ENCODE results near the gene HPCAL1. TPM values are rescaled to one million over a fixed set of nuclear protein-coding genes. Genes with fewer than 3 reads are reported as not detected.

The HPCAL1 gene
- total and polyA plus RNA-seq, 9 donors: 18.8 to 51.0 (median 30.1) TPM

DNA sequence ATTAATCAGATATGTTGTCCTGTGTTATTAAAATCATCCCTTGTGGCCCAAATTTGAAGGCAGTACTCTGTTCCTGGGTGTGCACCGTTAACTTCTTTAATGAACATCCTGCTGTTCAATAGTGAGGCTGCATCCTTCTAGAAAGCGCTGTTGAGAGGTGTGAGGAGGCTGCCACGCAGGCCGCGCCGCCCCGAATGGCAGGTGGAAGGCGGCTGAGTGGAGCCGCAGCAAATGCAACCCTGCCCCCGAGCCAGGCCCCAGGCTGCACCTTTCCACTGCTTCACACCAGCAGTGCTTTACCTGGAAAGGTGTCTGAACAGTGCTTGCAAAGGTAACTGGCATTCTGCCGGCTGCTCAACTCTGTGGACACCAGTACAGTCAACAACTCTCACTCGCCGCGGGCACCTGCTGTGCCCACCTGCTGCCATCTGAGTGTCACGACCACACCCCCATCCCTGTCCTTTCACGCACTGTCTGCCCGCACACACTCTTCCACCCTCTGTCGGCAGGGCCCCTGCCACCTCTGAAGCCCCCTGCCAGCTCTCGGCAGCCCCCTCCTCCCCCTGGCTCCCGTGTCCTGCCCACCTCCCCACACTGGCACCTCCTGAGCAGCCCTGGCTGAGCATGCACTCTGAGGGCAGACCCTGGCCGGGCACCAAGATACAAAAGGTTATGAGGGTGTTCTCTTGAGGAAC lies 74.5 kb downstream of the HPCAL1 start:
- H3K4me1 ChIP-seq (ENCODE audit: control insufficient read depth, insufficient read depth, low read length): peaks cover 11% of the 10 kb centered on the region
- WGBS (ENCODE audit: insufficient coverage): 82% methylated on average over 19 of the region's 21 CpGs
- no peak for DNase-seq

DNA sequence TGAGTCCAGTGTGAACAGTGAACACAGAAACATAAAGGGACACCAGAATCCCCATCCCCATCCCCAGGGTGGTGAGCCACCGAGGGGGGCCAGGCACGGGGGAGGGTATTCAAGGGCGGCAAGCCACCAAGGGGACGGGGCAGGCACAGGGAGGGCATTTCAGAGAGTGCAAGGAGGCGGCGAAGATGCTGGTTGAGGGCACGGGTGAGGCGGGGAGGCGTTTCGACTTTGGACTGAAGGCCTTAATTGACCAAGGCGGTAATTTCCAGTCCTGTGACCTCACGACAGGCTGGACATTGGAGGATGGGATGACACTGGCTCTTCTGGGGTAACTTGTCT lies 75.0 kb downstream of the HPCAL1 start:
- no peaks in the 10 kb centered on the region for H3K9me3 ChIP-seq (replicated peaks; ENCODE audit: control insufficient read depth, low read depth, low read length)
- DNase-seq: no peak
- H3K4me3 ChIP-seq (ENCODE audit: low read length): no peak overlapping the region
- peaks cover 14% of the 10 kb centered on the region for H3K4me1 ChIP-seq (ENCODE audit: control insufficient read depth, insufficient read depth, low read length)
- H3K36me3 ChIP-seq (ENCODE audit: control insufficient read depth, insufficient read depth, low read length): no peaks in the 10 kb centered on the region
- H3K27ac ChIP-seq (ENCODE audit: low read length): no peak overlapping the region
- 80% methylated on average over 7 of the region's 12 CpGs for WGBS (ENCODE audit: insufficient coverage)
- H3K27me3 ChIP-seq (ENCODE audit: control insufficient read depth, insufficient read depth, low read length): peaks cover 3% of the 10 kb centered on the region

More for the DNA sequence above, 74.5 kb downstream of the HPCAL1 start:
- Histone ChIP-seq H3K36me3 (ENCODE audit: control insufficient read depth, insufficient read depth, low read length) (no peaks in the 10 kb centered on the region), H3K4me3 (ENCODE audit: low read length) (no peak overlapping the region), H3K27me3 (ENCODE audit: control insufficient read depth, insufficient read depth, low read length) (peaks cover 3% of the 10 kb centered on the region), H3K27ac (ENCODE audit: low read length) (no peak overlapping the region), H3K9me3 (replicated peaks; ENCODE audit: control insufficient read depth, low read depth, low read length) (no peaks in the 10 kb centered on the region)

GRCh38 chr2:10378189-10378588 lies 75.5 kb downstream of the HPCAL1 start:
- 33% methylated on average over 3 of the region's 7 CpGs for WGBS (ENCODE audit: insufficient coverage)
- Histone ChIP-seq H3K4me1 (ENCODE audit: control insufficient read depth, insufficient read depth, low read length) (peaks cover 16% of the 10 kb centered on the region), H3K36me3 (ENCODE audit: control insufficient read depth, insufficient read depth, low read length) (no peaks in the 10 kb centered on the region), H3K27ac (ENCODE audit: low read length) (no peak overlapping the region), H3K27me3 (ENCODE audit: control insufficient read depth, insufficient read depth, low read length) (peaks cover 3% of the 10 kb centered on the region), H3K4me3 (ENCODE audit: low read length) (no peak overlapping the region), H3K9me3 (replicated peaks; ENCODE audit: control insufficient read depth, low read depth, low read length) (no peaks in the 10 kb centered on the region)
- no peak for DNase-seq

DNA sequence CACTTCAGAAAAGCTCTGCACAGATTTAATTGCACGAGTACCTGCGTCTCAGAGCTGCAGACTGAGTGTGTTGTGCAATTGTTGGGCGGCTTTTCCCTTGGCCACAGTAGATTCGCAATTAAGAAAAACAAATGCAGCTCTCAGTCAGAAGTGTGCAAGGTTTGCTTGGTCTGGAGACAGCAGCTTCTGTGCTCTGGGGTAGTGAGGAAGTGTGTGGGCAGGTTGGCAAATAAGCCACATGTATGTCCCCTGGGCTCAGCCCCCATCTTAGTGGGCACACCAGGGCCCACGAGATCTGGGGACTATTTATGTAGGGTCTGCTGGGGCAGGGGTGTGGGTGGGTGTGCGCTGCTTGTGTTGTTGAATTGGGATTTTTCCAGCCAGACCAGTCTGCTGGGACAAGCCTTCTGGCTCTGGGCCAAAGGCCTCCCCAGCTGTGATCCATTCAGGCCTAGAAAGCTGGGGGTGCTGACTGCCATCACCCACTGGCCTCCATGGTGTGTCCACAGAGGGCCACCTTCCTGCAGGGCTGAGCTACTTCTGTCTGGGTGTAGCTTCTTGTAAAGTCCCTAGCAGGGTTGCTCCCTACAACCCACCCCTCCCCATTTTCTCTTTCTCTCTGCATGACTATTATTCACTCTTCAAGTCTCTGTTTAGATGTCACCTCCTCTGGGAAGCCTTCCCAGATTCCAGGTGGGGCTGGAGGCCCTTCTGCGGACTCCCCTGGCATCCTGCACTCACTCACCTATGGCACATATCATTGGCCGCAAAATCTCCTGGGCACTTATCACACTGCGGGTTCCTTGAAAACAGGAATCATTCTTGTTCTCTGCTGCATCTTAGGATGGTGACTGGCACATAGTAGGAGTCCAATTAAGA lies 77.6 kb downstream of the HPCAL1 start:
- no peak overlapping the region for H3K4me3 ChIP-seq (ENCODE audit: low read length)
- H3K36me3 ChIP-seq (ENCODE audit: control insufficient read depth, insufficient read depth, low read length): no peaks in the 10 kb centered on the region
- H3K4me1 ChIP-seq (ENCODE audit: control insufficient read depth, insufficient read depth, low read length): peaks cover 19% of the 10 kb centered on the region
- no peaks in the 10 kb centered on the region for H3K9me3 ChIP-seq (replicated peaks; ENCODE audit: control insufficient read depth, low read depth, low read length)
- 66% methylated on average over 7 of the region's 9 CpGs for WGBS (ENCODE audit: insufficient coverage)
- no peak for DNase-seq
- H3K27ac ChIP-seq (ENCODE audit: low read length): no peak overlapping the region
- peaks cover 3% of the 10 kb centered on the region for H3K27me3 ChIP-seq (ENCODE audit: control insufficient read depth, insufficient read depth, low read length)

GRCh38 chr2:10381997-10382353 lies 79.3 kb downstream of the HPCAL1 start:
- H3K27ac ChIP-seq (ENCODE audit: low read length): no peak overlapping the region
- peaks cover 6% of the 10 kb centered on the region for H3K27me3 ChIP-seq (ENCODE audit: control insufficient read depth, insufficient read depth, low read length)
- no peak for DNase-seq
- H3K4me1 ChIP-seq (ENCODE audit: control insufficient read depth, insufficient read depth, low read length): peaks cover 28% of the 10 kb centered on the region
- no peaks in the 10 kb centered on the region for H3K36me3 ChIP-seq (ENCODE audit: control insufficient read depth, insufficient read depth, low read length)
- 39% methylated on average over 2 of the region's 3 CpGs for WGBS (ENCODE audit: insufficient coverage)
- H3K9me3 ChIP-seq (replicated peaks; ENCODE audit: control insufficient read depth, low read depth, low read length): no peaks in the 10 kb centered on the region
- H3K4me3 ChIP-seq (ENCODE audit: low read length): no peak overlapping the region

DNA sequence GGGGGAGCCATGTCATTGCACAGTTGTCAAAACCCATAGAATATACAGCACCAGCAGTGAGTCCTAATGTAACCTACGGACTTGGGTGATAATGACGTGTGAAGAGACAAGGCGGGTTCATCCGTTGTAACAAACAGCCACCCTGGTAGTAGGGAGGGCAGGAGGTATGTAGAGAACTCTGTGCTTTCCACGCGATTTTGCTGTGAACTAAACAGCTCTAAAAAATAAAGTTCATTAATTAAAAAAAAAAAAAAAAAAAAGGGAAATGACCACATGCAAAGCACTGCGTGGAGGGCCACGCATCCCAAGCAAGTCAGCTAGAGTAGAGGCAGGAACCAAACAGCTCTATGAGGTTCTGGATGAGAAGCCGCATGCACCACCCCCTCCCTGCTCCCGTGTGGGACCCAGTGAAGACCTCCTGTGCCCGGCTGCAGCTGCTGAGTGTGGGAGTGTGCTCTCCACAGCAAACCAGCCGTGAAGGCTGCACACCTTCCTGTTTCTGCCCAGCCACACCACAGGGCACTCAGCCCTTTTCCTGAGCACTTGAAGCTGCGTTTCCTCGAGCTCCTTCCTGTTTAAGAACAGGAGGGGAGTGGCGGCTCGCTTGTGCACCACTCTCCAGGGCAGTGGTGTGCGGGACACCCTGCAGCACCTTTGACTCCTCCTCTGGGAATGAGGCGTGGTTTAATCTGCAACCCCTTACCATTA lies 79.8 kb downstream of the HPCAL1 start:
- H3K9me3 ChIP-seq (replicated peaks; ENCODE audit: control insufficient read depth, low read depth, low read length): no peaks in the 10 kb centered on the region
- peaks cover 28% of the 10 kb centered on the region for H3K4me1 ChIP-seq (ENCODE audit: control insufficient read depth, insufficient read depth, low read length)
- WGBS (ENCODE audit: insufficient coverage): 9% methylated on average over 4 of the region's 18 CpGs
- H3K36me3 ChIP-seq (ENCODE audit: control insufficient read depth, insufficient read depth, low read length): no peaks in the 10 kb centered on the region
- H3K27me3 ChIP-seq (ENCODE audit: control insufficient read depth, insufficient read depth, low read length): peaks cover 6% of the 10 kb centered on the region
- no peak overlapping the region for H3K4me3 ChIP-seq (ENCODE audit: low read length)
- no peak for DNase-seq
- no peak overlapping the region for H3K27ac ChIP-seq (ENCODE audit: low read length)

DNA sequence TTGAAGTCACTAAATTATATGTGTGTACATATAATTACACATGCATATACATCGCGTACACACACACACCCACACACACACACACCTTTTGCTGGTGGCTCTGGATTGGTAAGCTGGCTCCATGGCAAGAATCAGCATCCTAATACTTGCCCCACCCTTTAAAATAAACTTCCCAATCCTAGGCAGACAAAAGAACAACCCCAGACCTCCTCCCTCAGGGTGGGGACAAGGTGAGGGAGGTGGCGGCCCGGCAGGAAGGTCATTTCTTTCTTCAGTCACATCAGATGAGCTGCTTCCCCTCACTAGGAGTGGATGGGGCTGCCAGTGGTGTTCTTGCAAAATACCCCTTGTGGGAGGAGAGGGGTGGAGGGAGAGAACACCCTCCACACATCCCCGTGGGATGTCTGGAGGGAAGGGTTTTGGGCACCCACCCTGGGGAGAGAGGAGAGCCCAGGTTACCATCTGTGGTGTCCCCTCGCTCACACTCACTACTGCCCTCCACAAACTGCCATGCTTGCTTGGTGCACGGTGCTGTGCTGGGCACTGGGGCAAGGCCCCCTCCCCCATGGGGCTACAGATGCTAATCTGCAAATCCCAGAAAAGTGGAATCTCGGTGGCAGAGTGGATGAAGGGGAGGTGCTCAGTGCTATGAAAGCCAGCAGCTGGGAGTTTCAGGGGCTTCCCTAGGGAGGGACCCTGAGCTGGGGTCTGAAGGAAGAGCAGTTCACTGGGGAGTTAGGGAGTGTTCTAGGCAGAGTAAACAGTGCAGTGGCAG lies 81.4 kb downstream of the HPCAL1 start:
- DNase-seq: no peak
- no peak overlapping the region for H3K4me3 ChIP-seq (ENCODE audit: low read length)
- peaks cover 36% of the 10 kb centered on the region for H3K4me1 ChIP-seq (ENCODE audit: control insufficient read depth, insufficient read depth, low read length)
- WGBS (ENCODE audit: insufficient coverage): 22% methylated on average over 1 of the region's 8 CpGs
- no peaks in the 10 kb centered on the region for H3K9me3 ChIP-seq (replicated peaks; ENCODE audit: control insufficient read depth, low read depth, low read length)
- H3K27me3 ChIP-seq (ENCODE audit: control insufficient read depth, insufficient read depth, low read length): peaks cover 6% of the 10 kb centered on the region
- H3K36me3 ChIP-seq (ENCODE audit: control insufficient read depth, insufficient read depth, low read length): no peaks in the 10 kb centered on the region
- no peak overlapping the region for H3K27ac ChIP-seq (ENCODE audit: low read length)

DNA sequence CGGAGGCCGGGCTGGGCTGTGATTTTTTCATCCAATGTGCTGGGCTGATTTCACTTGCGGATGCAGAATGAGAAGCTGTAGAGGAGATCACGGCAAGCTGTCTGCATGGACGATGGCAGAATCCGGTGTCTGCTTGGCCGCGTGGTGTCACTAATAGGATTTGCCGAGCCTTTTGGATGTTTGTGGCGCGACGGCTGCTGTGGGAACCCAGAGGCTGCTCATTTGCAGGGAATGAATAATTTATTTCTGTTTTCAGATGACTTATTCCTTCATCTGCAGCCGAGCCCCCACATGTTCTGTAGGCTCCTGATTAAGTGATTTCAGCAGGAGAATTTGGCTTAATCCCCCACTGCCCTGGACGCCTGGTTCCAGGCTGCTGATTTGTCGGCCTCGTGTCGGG lies 82.8 kb downstream of the HPCAL1 start:
- Histone ChIP-seq H3K36me3 (ENCODE audit: control insufficient read depth, insufficient read depth, low read length) (no peaks in the 10 kb centered on the region), H3K27me3 (ENCODE audit: control insufficient read depth, insufficient read depth, low read length) (peaks cover 6% of the 10 kb centered on the region), H3K9me3 (replicated peaks; ENCODE audit: control insufficient read depth, low read depth, low read length) (no peaks in the 10 kb centered on the region), H3K4me3 (ENCODE audit: low read length) (no peak overlapping the region), H3K4me1 (ENCODE audit: control insufficient read depth, insufficient read depth, low read length) (peaks cover 49% of the 10 kb centered on the region), H3K27ac (ENCODE audit: low read length) (no peak overlapping the region)
- WGBS (ENCODE audit: insufficient coverage): 43% methylated on average over 13 of the region's 17 CpGs
- DNase-seq: no peak

DNA sequence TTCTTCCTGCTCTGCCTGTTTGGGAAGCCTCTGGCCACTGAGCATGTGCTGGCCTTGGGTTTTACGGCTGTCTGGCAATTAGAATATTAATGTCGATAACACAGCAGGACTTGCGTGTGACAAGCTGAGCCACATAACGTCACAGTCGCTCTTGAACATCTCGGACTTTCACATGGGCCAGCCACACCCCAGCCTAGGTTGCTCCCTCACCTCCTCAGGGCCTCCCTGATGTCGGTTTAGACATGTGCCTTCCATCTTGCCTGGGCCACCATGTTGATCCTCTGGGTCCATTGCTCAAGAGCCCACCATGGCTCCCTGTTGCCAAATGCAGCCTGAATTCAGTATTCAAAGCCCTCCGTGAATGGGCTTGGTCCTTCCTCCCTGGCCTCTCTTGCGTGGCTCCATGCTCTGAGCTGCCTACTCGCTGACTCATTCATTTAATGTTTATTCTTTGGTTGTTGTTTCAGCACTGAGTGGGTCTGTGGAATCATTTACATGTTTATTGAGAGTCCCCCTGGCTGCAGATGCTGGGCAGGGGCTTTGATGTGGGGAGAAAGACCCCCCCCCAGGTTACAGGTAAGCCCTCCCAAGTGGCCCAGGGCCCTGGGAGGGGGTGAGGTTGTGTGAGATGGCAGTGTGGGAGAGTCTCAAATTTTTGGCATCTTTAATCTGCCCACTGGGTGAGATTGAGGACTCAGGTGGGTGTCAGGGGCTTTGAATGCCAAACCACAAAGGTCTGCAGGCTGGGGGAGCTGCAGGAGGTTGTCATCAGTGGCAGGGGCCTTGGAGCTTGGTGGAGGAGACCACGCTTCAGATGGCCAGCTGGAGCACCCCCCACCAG lies 83.4 kb downstream of the HPCAL1 start:
- no peaks in the 10 kb centered on the region for H3K9me3 ChIP-seq (replicated peaks; ENCODE audit: control insufficient read depth, low read depth, low read length)

More for the DNA sequence above, 83.4 kb downstream of the HPCAL1 start:
- Histone ChIP-seq H3K27ac (ENCODE audit: low read length) (no peak overlapping the region), H3K4me3 (ENCODE audit: low read length) (no peak overlapping the region), H3K27me3 (ENCODE audit: control insufficient read depth, insufficient read depth, low read length) (peaks cover 5% of the 10 kb centered on the region), H3K4me1 (ENCODE audit: control insufficient read depth, insufficient read depth, low read length) (peaks cover 55% of the 10 kb centered on the region), H3K36me3 (ENCODE audit: control insufficient read depth, insufficient read depth, low read length) (no peaks in the 10 kb centered on the region)
- WGBS (ENCODE audit: insufficient coverage): 50% methylated on average over 7 of the region's 11 CpGs
- no peak for DNase-seq
